Measurements from ENCODE around the gene TBC1D19.
"Not testable (repeated sequence)": the region's sequence is repeated elsewhere in the genome, so short reads cannot be mapped to it uniquely, and the experiment has no call there.

The TBC1D19 gene

DNA sequence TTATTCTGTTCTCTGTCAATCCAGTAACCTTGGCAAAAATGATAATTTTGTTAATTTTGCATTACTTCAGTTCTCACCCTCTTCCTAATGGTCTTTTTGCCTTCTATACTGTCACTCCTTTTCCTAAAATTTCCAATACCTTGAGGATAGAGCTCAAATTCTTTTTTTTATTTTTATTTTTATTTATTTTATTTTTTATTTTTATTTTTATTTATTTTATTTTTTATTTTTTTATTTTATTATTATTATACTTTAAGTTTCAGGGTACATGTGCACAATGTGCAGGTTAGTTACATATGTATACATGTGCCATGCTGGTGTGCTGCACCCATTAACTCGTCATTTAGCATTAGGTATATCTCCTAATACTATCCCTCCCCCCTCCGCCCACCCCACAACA is 42.8 kb downstream of the TBC1D19 start:
- not testable (repeated sequence) for H3K27me3 ChIP-seq (replicated peaks; ENCODE audit: control insufficient read depth, insufficient read depth, low read length); H3K36me3 ChIP-seq (ENCODE audit: control insufficient read depth, insufficient read depth, low read length, severe bottlenecking); H3K9me3 ChIP-seq (ENCODE audit: control insufficient read depth, low read length); H3K4me3 ChIP-seq (ENCODE audit: low read length); H3K9ac ChIP-seq (ENCODE audit: low read length); DNase-seq (ENCODE audit: low read depth)
- peaks cover 21% of the 10 kb centered on the region for H3K4me1 ChIP-seq (ENCODE audit: control insufficient read depth, insufficient read depth, low read length)

DNA sequence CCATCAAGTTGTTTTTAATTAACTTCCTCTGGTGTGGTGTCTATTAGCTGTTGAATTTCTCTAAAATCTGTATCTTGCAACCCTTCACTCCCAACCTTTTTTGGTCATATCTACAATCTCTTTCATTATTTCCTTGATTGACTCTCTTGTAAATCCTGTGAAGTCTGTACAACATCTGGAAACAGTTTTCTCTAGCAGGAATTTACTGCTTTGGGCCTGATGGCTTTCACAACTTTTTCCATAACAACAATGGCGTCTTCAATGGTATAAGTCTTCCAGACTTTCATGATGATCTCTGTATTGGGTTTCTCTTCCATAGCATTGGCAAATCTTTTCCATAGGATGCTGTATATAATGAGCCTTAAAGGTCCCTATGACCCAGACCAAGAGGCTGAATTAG is 49.0 kb downstream of the TBC1D19 start:
- no peak overlapping the region for H3K4me3 ChIP-seq (ENCODE audit: low read length)
- H3K9ac ChIP-seq (ENCODE audit: low read length) = no peak overlapping the region
- H3K9me3 ChIP-seq (ENCODE audit: control insufficient read depth, low read length) = no peaks in the 10 kb centered on the region
- peak; percentile 21 for DNase-seq (ENCODE audit: low read depth)
- no peaks in the 10 kb centered on the region for H3K27me3 ChIP-seq (replicated peaks; ENCODE audit: control insufficient read depth, insufficient read depth, low read length)
- peaks cover 11% of the 10 kb centered on the region for H3K36me3 ChIP-seq (ENCODE audit: control insufficient read depth, insufficient read depth, low read length, severe bottlenecking)
- H3K4me1 ChIP-seq (ENCODE audit: control insufficient read depth, insufficient read depth, low read length) = no peaks in the 10 kb centered on the region

DNA sequence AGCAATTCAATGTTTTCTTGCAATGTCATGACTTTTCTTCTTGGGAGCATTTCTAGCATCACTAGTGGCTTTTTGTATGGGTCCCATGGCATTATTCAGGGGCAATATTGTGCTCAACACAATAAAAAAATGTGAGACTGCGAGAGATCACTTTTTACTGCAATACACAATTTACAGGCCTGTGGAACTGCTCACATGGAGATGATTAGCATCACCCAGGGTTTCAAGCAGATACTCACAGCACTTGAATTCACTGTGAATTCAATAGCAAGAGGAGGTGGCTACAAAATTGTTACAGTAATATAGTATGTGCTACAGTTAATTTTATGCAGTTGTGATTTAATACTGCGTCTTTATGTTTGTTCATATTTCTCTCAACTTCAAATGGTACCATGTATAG is 50.4 kb downstream of the TBC1D19 start:
- H3K4me3 ChIP-seq (ENCODE audit: low read length) = no peak overlapping the region
- H3K4me1 ChIP-seq (ENCODE audit: control insufficient read depth, insufficient read depth, low read length) = no peaks in the 10 kb centered on the region
- DNase-seq (ENCODE audit: low read depth) = no peak
- no peak overlapping the region for H3K9ac ChIP-seq (ENCODE audit: low read length)
- H3K9me3 ChIP-seq (ENCODE audit: control insufficient read depth, low read length) = no peaks in the 10 kb centered on the region
- H3K27me3 ChIP-seq (replicated peaks; ENCODE audit: control insufficient read depth, insufficient read depth, low read length) = no peaks in the 10 kb centered on the region
- H3K36me3 ChIP-seq (ENCODE audit: control insufficient read depth, insufficient read depth, low read length, severe bottlenecking) = peaks cover 10% of the 10 kb centered on the region

DNA sequence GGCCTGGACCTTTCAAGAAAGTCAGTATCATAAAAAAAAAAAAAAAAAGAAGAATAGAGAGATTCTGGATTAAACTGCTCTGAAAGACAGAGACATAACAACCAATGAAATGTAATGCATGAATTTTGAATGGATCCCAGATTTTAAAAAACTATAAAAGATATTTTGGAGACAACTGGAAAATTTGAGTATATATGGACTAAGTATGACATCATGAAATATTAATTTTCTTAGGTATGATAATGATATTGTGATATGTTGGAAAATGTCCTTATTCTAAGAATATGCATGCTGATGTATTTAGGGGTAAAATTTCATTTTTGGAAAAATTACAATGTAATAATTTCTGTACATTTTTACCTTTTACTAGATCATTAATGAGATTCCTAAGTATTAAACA is 52.6 kb downstream of the TBC1D19 start:
- H3K36me3 ChIP-seq (ENCODE audit: control insufficient read depth, insufficient read depth, low read length, severe bottlenecking) = peaks cover 26% of the 10 kb centered on the region
- H3K9me3 ChIP-seq (ENCODE audit: control insufficient read depth, low read length) = no peaks in the 10 kb centered on the region
- H3K9ac ChIP-seq (ENCODE audit: low read length) = no peak overlapping the region
- no peak overlapping the region for H3K4me3 ChIP-seq (ENCODE audit: low read length)
- no peak for DNase-seq (ENCODE audit: low read depth)
- no peaks in the 10 kb centered on the region for H3K4me1 ChIP-seq (ENCODE audit: control insufficient read depth, insufficient read depth, low read length)
- H3K27me3 ChIP-seq (replicated peaks; ENCODE audit: control insufficient read depth, insufficient read depth, low read length) = no peaks in the 10 kb centered on the region

DNA sequence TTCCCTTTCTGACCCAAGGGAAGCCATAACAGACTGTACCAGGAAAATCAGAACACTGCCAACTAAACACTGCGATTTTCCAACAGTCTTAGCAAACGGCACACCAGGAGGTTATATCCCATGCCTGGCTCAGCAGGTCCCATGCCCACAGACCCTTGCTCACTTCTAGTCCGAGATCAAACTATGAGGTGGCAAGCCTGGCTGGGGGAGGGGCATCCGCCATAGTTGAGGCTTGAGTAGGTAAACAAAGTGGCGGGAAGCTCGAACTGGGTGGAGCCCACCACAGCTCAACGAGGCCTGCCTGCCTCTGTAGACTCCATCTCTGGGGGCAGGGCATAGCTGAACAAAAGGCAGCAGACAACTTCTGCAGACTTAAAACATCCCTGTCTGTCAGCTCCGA is 56.8 kb downstream of the TBC1D19 start:
- H3K36me3 ChIP-seq (ENCODE audit: control insufficient read depth, insufficient read depth, low read length, severe bottlenecking) = peaks cover 26% of the 10 kb centered on the region
- H3K4me1 ChIP-seq (ENCODE audit: control insufficient read depth, insufficient read depth, low read length); H3K4me3 ChIP-seq (ENCODE audit: low read length); H3K27me3 ChIP-seq (replicated peaks; ENCODE audit: control insufficient read depth, insufficient read depth, low read length); H3K9me3 ChIP-seq (ENCODE audit: control insufficient read depth, low read length); DNase-seq (ENCODE audit: low read depth); H3K9ac ChIP-seq (ENCODE audit: low read length): not testable (repeated sequence)

DNA sequence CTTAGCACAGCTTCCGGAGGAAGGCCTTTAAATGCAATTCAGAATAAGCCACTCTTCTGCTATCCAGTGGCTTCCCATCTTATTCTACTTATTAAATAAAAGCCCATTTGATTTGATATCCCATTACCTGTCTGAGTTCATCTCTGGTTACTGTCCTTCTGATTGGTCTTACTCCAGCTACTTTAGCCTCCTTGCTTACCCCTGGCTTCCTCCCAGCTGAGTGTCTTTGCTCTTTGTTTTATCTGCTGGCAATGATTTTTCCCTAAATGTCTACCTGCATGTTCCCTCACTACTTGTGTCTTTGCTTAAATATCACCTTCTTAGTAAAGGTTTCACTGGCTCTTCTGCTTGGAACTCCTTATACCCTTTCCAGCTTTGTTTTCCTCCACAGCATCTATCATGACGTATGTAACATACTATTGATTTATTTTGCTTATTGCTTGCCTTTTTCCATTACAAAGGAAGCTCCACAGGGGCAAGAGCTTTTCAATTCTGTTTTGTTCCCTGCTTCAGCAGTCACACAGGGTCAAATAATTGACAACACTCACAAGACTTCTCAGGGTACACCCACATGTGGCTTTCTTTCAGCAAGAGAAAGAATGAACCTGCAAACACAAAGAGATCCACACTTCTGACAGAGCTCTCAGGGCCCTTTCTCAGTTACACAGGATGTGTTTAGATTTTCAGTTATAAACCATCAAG is 63.8 kb downstream of the TBC1D19 start:
- H3K36me3 ChIP-seq (ENCODE audit: control insufficient read depth, insufficient read depth, low read length, severe bottlenecking) = no peaks in the 10 kb centered on the region
- no peaks in the 10 kb centered on the region for H3K27me3 ChIP-seq (replicated peaks; ENCODE audit: control insufficient read depth, insufficient read depth, low read length)

DNA sequence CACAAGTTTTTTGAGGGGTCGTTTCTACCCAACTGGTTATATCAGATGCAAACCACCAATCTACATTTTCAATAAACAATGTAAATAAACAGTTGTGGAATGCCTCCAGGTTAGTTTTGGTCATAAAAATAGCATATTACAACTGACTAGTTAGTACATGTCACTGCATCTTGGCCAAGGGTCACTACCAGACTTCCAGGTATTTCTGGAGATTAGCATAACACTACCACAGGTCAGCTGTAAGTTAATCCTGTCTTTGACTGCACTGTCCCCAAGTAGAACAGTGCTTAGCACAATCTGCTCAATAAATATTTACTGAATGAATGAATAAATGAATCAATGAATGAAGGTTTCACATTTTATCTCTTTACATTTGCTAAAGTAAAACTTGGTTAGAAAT is 64.4 kb downstream of the TBC1D19 start:
- H3K9ac ChIP-seq (ENCODE audit: low read length) = no peak overlapping the region
- H3K9me3 ChIP-seq (ENCODE audit: control insufficient read depth, low read length) = no peaks in the 10 kb centered on the region
- no peaks in the 10 kb centered on the region for H3K4me1 ChIP-seq (ENCODE audit: control insufficient read depth, insufficient read depth, low read length)
- no peaks in the 10 kb centered on the region for H3K27me3 ChIP-seq (replicated peaks; ENCODE audit: control insufficient read depth, insufficient read depth, low read length)
- no peak for DNase-seq (ENCODE audit: low read depth)
- H3K4me3 ChIP-seq (ENCODE audit: low read length) = no peak overlapping the region
- H3K36me3 ChIP-seq (ENCODE audit: control insufficient read depth, insufficient read depth, low read length, severe bottlenecking) = no peaks in the 10 kb centered on the region

More for the DNA sequence above, 63.8 kb downstream of the TBC1D19 start:
- H3K4me1 ChIP-seq (ENCODE audit: control insufficient read depth, insufficient read depth, low read length) = no peaks in the 10 kb centered on the region
- no peak overlapping the region for H3K9ac ChIP-seq (ENCODE audit: low read length)
- no peak for DNase-seq (ENCODE audit: low read depth)
- no peak overlapping the region for H3K4me3 ChIP-seq (ENCODE audit: low read length)
- H3K9me3 ChIP-seq (ENCODE audit: control insufficient read depth, low read length) = no peaks in the 10 kb centered on the region

DNA sequence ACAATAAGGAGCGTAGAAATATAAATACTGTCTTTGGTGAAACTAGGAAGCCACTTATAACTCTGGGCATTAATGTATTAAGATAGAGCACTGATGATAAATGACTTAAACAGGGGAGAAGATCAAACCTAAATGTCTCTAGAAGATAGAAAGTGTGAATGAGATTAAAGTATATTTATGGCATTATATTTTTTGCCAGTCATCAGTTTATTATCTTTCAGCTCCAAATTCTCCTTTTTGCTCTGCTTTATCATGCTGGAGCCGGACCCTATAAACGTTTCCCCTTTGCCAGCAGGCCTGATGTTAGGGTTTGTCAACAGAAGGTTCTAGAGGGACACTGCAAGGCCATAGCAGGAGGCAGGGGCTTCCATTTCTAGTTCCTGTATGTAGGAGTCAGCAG is 76.4 kb downstream of the TBC1D19 start:
- Histone ChIP-seq H3K9ac (ENCODE audit: low read length) (no peak overlapping the region), H3K4me1 (ENCODE audit: control insufficient read depth, insufficient read depth, low read length) (no peaks in the 10 kb centered on the region), H3K36me3 (ENCODE audit: control insufficient read depth, insufficient read depth, low read length, severe bottlenecking) (peaks cover 14% of the 10 kb centered on the region), H3K9me3 (ENCODE audit: control insufficient read depth, low read length) (no peaks in the 10 kb centered on the region), H3K27me3 (replicated peaks; ENCODE audit: control insufficient read depth, insufficient read depth, low read length) (no peaks in the 10 kb centered on the region), H3K4me3 (ENCODE audit: low read length) (no peak overlapping the region)
- no peak for DNase-seq (ENCODE audit: low read depth)

DNA sequence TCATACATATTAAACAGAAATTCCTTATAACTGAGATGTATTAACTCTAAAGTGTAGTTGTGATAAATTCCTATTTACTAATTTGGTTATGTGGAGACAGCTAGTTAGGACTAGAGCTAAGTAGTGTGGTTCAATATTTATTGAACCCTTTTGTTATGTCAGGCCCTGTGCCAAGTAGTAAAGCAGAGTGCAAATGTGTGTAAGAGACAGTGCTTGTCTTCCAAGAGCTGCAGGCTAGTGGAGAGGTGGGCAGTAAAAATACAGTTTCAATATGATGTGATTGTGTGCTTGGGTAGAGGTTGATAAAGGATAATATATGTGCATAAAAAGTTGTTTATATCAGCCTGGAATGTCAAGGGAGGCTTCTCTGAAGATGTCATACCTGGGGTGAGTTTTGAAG is 80.0 kb downstream of the TBC1D19 start:
- Histone ChIP-seq H3K4me1 (ENCODE audit: control insufficient read depth, insufficient read depth, low read length) (no peaks in the 10 kb centered on the region), H3K9ac (ENCODE audit: low read length) (no peak overlapping the region), H3K36me3 (ENCODE audit: control insufficient read depth, insufficient read depth, low read length, severe bottlenecking) (peaks cover 9% of the 10 kb centered on the region), H3K9me3 (ENCODE audit: control insufficient read depth, low read length) (no peaks in the 10 kb centered on the region), H3K27me3 (replicated peaks; ENCODE audit: control insufficient read depth, insufficient read depth, low read length) (no peaks in the 10 kb centered on the region), H3K4me3 (ENCODE audit: low read length) (no peak overlapping the region)
- DNase-seq (ENCODE audit: low read depth) = no peak

DNA sequence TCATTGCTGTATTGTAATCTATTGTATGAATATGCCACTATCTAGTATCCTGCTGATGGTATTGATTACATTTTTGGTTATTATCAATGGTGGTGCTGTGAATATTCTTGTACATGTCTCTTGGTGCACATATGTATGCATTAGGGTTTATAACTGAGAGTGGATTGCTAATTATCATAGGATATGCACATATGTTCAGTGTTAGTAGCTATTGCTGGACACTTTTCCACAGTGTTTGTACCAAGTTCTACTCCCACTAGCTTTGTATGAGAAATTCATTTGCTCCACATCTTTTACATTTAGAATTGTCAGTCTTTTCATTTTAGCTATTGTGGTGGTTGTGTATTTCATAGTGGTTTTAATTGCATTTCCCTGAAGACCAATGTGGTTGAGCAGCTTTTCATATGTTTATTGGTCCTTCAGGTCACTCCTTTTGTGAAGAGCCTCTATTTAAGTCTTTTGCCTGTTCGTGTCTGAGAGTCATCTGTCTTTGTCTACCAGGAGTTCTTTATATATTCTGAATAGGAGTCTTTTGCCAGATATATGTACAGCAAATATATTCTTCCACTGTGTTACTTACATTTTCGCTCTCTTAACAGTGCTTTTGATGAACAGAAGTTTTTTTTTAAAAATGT is 87.1 kb downstream of the TBC1D19 start:
- no peaks in the 10 kb centered on the region for H3K27me3 ChIP-seq (replicated peaks; ENCODE audit: control insufficient read depth, insufficient read depth, low read length)
- peaks cover 7% of the 10 kb centered on the region for H3K36me3 ChIP-seq (ENCODE audit: control insufficient read depth, insufficient read depth, low read length, severe bottlenecking)
- H3K4me1 ChIP-seq (ENCODE audit: control insufficient read depth, insufficient read depth, low read length) = no peaks in the 10 kb centered on the region
- H3K4me3 ChIP-seq (ENCODE audit: low read length) = no peak overlapping the region
- no peaks in the 10 kb centered on the region for H3K9me3 ChIP-seq (ENCODE audit: control insufficient read depth, low read length)
- no peak for DNase-seq (ENCODE audit: low read depth)
- no peak overlapping the region for H3K9ac ChIP-seq (ENCODE audit: low read length)

DNA sequence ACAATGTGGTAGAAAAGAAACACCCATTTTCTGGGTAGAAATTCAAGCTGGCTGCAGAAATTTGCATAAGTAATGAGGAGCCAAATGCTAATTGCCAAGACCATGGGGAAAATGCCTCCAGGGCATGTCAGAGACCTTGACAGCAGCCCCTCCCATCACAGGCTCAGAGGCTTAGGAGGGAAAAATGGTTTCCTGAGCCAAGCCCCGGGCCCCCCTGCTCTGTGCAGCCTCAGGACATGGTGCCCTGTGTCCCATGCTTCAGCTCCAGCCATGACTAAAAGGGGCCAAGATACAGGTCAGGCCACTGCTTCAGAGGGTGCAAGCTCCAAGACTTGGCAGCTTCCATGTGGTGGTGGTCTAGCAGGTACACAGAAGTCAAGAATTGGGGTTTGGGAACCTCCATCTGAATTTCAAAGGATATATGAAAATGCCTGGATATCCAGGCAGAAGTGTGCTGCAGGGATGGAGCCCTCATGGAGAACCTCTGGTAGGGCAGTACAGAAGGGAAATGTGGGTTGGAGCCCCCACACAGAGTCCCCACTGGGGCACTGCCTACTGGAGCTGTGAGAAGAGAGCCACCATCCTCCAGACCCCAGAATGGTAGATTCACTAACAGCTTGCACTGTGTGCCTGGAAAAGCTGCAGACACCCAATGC is 95.3 kb downstream of the TBC1D19 start:
- DNase-seq (ENCODE audit: low read depth); H3K9ac ChIP-seq (ENCODE audit: low read length); H3K9me3 ChIP-seq (ENCODE audit: control insufficient read depth, low read length); H3K27me3 ChIP-seq (replicated peaks; ENCODE audit: control insufficient read depth, insufficient read depth, low read length); H3K4me1 ChIP-seq (ENCODE audit: control insufficient read depth, insufficient read depth, low read length); H3K4me3 ChIP-seq (ENCODE audit: low read length): not testable (repeated sequence)
- peaks cover 21% of the 10 kb centered on the region for H3K36me3 ChIP-seq (ENCODE audit: control insufficient read depth, insufficient read depth, low read length, severe bottlenecking)

Data from adipocyte (in vitro differentiated cells).